ENCODE data around the gene HMG20A. TPM values are rescaled to one million over a fixed set of nuclear protein-coding genes. Genes with fewer than 3 reads are reported as not detected.

Gene HMG20A
- total RNA-seq, 1 donor from 2014 or later = 49.4 TPM

DNA sequence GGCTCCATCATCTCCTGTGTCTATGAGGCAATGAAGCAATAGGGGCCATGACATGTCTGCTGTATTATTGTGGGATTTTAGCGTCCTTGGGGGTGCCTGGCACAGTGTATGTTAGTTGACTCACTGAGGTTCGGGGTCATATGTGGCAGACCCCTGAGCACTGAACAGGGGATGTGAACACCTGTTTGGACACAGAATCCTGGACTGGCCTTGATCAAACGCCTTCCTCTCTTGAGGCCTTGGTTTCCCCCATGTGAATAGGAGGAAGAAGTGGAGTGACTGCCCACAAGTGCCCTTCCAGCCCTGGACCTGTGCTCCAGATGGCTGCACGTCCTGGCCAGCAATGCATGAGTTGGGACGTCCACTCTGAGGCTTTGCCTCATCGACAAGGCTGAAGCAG is 84.2 kb downstream of the HMG20A start:
- Histone ChIP-seq H3K27ac (no peak overlapping the region), H3K36me3 (no peaks in the 10 kb centered on the region), H3K4me1 (peaks cover 31% of the 10 kb centered on the region), H3K9me3 (no peaks in the 10 kb centered on the region), H3K4me3 (no peak overlapping the region), H3K27me3 (no peaks in the 10 kb centered on the region)
- DNase-seq (ENCODE audit: extremely low spot score in 2 of 2) = peak in 1 of 2 donors; percentile 93
- intact Hi-C loops (cut with DNase I) = no loop called here
- TF ChIP-seq POLR2A (IDR thresholded peaks at IDR 0.05) = no peak
- TF ChIP-seq POLR2AphosphoS5 (IDR thresholded peaks at IDR 0.05; ENCODE audit: insufficient read depth in 1 of 2, low read depth in 1 of 2) = no peak

DNA sequence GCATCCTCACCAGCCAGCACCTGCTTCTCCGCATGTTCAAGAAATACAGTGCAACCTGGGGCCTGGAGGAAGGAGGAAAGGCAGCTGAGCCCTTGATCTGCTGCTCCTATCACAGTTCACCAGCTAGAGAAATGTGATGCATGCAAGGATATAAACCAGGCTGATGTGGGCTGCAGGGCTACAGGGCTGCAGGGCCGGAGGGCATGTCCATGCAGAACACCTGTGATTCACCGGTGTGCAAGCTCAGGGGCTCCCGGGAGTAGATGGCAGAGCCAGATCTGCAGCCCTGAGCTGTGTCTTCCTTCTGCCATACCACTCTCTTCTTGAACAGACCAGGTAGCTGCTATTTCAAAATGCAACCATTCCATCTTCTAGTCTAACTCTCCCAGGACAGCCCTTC is 84.9 kb downstream of the HMG20A start:
- H3K9me3 ChIP-seq = no peaks in the 10 kb centered on the region
- intact Hi-C loops (cut with DNase I) = no loop called here
- no peak overlapping the region for H3K27ac ChIP-seq
- peak in 1 of 2 donors; percentile 85 for DNase-seq (ENCODE audit: extremely low spot score in 2 of 2)
- TF ChIP-seq POLR2AphosphoS5 (IDR thresholded peaks at IDR 0.05; ENCODE audit: insufficient read depth in 1 of 2, low read depth in 1 of 2) = no peak
- TF ChIP-seq, protein P1, sequence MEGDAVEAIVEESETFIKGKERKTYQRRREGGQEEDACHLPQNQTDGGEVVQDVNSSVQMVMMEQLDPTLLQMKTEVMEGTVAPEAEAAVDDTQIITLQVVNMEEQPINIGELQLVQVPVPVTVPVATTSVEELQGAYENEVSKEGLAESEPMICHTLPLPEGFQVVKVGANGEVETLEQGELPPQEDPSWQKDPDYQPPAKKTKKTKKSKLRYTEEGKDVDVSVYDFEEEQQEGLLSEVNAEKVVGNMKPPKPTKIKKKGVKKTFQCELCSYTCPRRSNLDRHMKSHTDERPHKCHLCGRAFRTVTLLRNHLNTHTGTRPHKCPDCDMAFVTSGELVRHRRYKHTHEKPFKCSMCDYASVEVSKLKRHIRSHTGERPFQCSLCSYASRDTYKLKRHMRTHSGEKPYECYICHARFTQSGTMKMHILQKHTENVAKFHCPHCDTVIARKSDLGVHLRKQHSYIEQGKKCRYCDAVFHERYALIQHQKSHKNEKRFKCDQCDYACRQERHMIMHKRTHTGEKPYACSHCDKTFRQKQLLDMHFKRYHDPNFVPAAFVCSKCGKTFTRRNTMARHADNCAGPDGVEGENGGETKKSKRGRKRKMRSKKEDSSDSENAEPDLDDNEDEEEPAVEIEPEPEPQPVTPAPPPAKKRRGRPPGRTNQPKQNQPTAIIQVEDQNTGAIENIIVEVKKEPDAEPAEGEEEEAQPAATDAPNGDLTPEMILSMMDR (IDR thresholded peaks at IDR 0.05) = no peak
- TF ChIP-seq POLR2A (IDR thresholded peaks at IDR 0.05) = no peak
- H3K27me3 ChIP-seq = no peaks in the 10 kb centered on the region
- no peaks in the 10 kb centered on the region for H3K36me3 ChIP-seq
- H3K4me1 ChIP-seq = peaks cover 31% of the 10 kb centered on the region
- no peak overlapping the region for H3K4me3 ChIP-seq

DNA sequence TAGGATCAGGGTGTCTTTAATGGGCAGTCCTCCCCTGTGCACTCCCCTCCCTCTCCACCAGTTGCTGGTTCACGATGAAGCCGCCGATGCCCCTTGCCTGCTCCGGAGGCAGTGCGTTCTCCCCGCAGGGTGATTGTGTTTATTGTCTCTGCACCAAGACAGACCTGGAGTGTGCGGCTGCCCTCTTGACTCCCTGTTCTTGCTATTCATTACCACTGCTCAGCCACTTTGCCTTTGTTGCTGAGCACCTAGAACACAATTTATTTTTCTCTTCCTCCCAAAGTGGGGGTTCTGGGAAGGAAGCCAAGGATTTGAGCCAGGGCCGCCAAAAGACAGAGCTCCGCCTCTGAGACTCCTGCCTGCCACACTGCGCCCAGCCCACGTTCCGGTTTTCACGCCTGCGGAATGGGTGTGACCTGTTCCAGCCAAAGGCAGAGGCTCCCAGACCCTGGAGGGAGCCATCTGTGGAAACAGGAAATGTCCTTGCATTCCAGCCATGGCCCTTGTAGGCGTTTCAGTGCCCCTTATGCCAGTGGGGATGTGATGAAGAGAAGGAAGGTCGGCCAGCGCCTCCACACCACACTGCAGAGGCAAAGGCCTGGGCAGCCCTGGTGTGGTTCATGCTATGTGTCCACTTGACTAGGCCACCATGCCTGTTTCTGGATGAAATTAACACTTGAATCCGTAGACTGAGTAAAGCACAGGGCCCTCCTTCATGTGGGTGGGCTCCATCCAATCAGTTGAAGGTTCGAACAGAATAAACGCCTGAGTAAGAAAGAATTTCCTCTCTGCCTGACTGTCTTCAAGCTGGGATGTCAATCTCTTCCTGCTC is 85.8 kb downstream of the HMG20A start:
- DNase-seq (ENCODE audit: extremely low spot score in 2 of 2) = peak in 1 of 2 donors; percentile 64
- H3K4me1 ChIP-seq = peaks cover 31% of the 10 kb centered on the region
- TF ChIP-seq, protein P1 (IDR thresholded peaks at IDR 0.05) = no peak
- no peak for TF ChIP-seq POLR2A (IDR thresholded peaks at IDR 0.05)
- TF ChIP-seq POLR2AphosphoS5 (IDR thresholded peaks at IDR 0.05; ENCODE audit: insufficient read depth in 1 of 2, low read depth in 1 of 2) = peak; percentile 65 to 69

DNA sequence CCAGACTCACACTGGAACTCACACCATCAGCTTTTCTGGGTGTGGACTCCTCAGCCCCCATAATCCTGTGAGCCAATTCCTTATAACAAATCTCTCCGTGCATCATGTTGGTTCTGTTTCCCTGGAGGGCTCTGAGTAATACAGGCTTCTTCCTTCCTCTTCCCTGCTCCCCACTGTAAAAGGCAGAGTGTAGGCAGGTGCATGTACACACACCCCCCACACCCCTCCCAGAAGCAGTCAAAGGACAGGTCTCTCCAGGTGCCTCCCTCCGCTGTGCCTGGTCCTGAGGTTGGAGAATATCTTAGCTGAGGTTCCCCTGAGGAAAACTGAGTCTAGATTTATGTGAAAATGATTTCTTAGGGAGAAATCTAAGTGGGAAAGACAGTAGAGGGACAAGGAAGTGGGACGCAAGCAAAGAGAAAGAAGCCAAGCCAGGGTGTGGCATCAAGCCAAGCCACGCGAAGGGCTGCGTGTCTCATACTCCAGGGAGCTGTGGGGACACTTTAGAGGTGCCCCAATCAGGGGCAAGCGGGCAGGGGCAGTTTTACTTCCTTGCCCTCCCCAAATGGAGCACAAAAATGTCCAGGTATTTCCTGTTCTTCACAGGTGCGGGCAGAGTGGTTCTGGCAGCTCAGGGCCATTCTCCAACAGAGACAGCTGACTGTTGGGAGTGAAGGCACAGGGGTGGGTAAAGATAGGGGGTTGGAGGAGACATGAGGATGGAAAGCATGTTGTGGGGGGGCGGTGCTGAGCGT is 86.6 kb downstream of the HMG20A start:
- no peak overlapping the region for H3K4me3 ChIP-seq
- H3K27ac ChIP-seq = peak overlapping the region; percentile 46
- no peaks in the 10 kb centered on the region for H3K36me3 ChIP-seq
- H3K27me3 ChIP-seq = no peaks in the 10 kb centered on the region
- H3K4me1 ChIP-seq = peaks cover 31% of the 10 kb centered on the region
- TF ChIP-seq POLR2AphosphoS5 (IDR thresholded peaks at IDR 0.05; ENCODE audit: insufficient read depth in 1 of 2, low read depth in 1 of 2) (no peak), POLR2A (IDR thresholded peaks at IDR 0.05) (no peak)
- TF ChIP-seq, protein P1 (IDR thresholded peaks at IDR 0.05) = no peak
- peak; percentile 34 to 67 for DNase-seq (ENCODE audit: extremely low spot score in 2 of 2)
- H3K9me3 ChIP-seq = no peaks in the 10 kb centered on the region
- intact Hi-C loops (cut with DNase I) = no loop called here

More for the DNA sequence above, 85.8 kb downstream of the HMG20A start:
- Histone ChIP-seq H3K4me3 (no peak overlapping the region), H3K27me3 (no peaks in the 10 kb centered on the region), H3K27ac (peak overlapping the region; percentile 46), H3K36me3 (no peaks in the 10 kb centered on the region), H3K9me3 (no peaks in the 10 kb centered on the region)
- intact Hi-C loops (cut with DNase I) = no loop called here

DNA sequence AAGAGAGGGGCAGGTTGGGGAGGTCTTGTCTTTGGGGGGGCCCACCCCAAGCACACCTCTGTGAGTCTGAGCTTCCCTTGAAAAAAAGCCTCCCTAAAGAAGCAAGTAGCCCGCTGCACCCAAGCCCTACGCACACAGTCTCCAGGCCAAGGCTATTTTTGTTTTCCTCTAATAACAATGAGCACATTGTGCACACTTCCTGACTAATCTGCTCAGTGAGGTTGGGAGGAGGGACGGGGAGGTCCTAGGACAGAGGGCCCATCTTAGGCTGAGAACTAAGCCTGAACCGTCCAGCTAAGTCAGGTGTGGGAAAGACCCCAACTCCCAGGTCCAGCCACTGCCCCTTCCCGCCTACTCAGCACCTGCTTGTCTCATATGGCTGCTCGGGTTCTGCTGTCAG is 87.2 kb downstream of the HMG20A start:
- H3K4me1 ChIP-seq = peaks cover 31% of the 10 kb centered on the region

More for the DNA sequence above, 87.2 kb downstream of the HMG20A start:
- no peaks in the 10 kb centered on the region for H3K27me3 ChIP-seq
- TF ChIP-seq, protein P1 (IDR thresholded peaks at IDR 0.05) = no peak
- TF ChIP-seq POLR2A (IDR thresholded peaks at IDR 0.05) = no peak
- no peak for TF ChIP-seq POLR2AphosphoS5 (IDR thresholded peaks at IDR 0.05; ENCODE audit: insufficient read depth in 1 of 2, low read depth in 1 of 2)
- H3K9me3 ChIP-seq = no peaks in the 10 kb centered on the region
- no peak overlapping the region for H3K4me3 ChIP-seq
- no peak for DNase-seq (ENCODE audit: extremely low spot score in 2 of 2)
- H3K27ac ChIP-seq = peak overlapping the region; percentile 46
- intact Hi-C loops (cut with DNase I) = no loop called here
- no peaks in the 10 kb centered on the region for H3K36me3 ChIP-seq
